CD14-positive monocyte (primary cell): Measurements from ENCODE around the gene SEMA3D. TPM values are rescaled to one million over a fixed set of nuclear protein-coding genes. Genes with fewer than 3 reads are reported as not detected.

Experiments used
- DNase-seq, 3 donors: peaks; one replicate each; pipeline ENCODE4 v3.0.0-alpha.2; 2011 to 2022
- H2AFZ ChIP-seq: 2 replicates; pipeline ENCODE4 v1.6.0; 2012; ENCODE audit warnings: mild to moderate bottlenecking, low read depth, low read length, inconsistent platforms; ENCODE audit not compliant: insufficient read depth, poor library complexity, severe bottlenecking
- H3K27ac ChIP-seq, 2 donors: 1 replicate in 1 of 2; 2 replicates in 1 of 2; pipeline ENCODE4 v1.5.1; 2012 to 2013; ENCODE audit warnings: low read length in 2 of 2, control low read depth in 1 of 2, inconsistent platforms in 1 of 2, low read depth in 1 of 2, mild to moderate bottlenecking in 1 of 2
- H3K27me3 ChIP-seq, 2 donors: one replicate each; pipeline versions ENCODE4 v1.6.0 to v1.6.1; 2011 to 2013; ENCODE audit warnings: low read length in 2 of 2; ENCODE audit not compliant: control insufficient read depth in 2 of 2, insufficient read depth in 2 of 2
- H3K36me3 ChIP-seq, 2 donors: replicated peaks in 1 of 2; 1 replicate in 1 of 2; 2 replicates in 1 of 2; pipeline versions ENCODE4 v1.5.1 to v1.6.1; 2012 to 2013; ENCODE audit warnings: low read length in 2 of 2, control low read depth in 1 of 2, inconsistent platforms in 1 of 2, mild to moderate bottlenecking in 1 of 2; ENCODE audit not compliant: insufficient read depth in 2 of 2, control insufficient read depth in 1 of 2
- H3K4me1 ChIP-seq, 2 donors: 1 replicate in 1 of 2; 2 replicates in 1 of 2; pipeline versions ENCODE4 v1.5.1 to v1.6.1; 2012 to 2013; ENCODE audit warnings: low read length in 2 of 2, control low read depth in 1 of 2, inconsistent platforms in 1 of 2, mild to moderate bottlenecking in 1 of 2, moderate library complexity in 1 of 2; ENCODE audit not compliant: insufficient read depth in 2 of 2, control insufficient read depth in 1 of 2
- H3K4me2 ChIP-seq: replicated peaks from 2 replicates; pipeline ENCODE3; 2012; ENCODE audit warnings: low read length, moderate library complexity, mild to moderate bottlenecking; ENCODE audit not compliant: poor library complexity, severe bottlenecking; ENCODE audit errors: extremely low read depth
- H3K4me3 ChIP-seq, 3 experiments: fragments of 200-600 bp in 1 of 3; sonication (generic) in 1 of 3; replicated peaks in 1 of 3; 1 replicate in 2 of 3; 2 replicates in 1 of 3; pipeline ENCODE4 v1.5.1; 2011 to 2013; ENCODE audit warnings: low read length in 3 of 3, mild to moderate bottlenecking in 3 of 3, control low read depth in 2 of 3, low read depth in 2 of 3, inconsistent platforms in 1 of 3, moderate library complexity in 1 of 3
- H3K79me2 ChIP-seq: 2 replicates; pipeline ENCODE4 v1.6.0; 2012; ENCODE audit warnings: mild to moderate bottlenecking, control low read depth, inconsistent platforms, low read length, moderate library complexity; ENCODE audit not compliant: insufficient read depth
- H3K9ac ChIP-seq: 2 replicates; pipeline ENCODE4 v1.6.0; 2017; ENCODE audit warnings: low read length, mild to moderate bottlenecking; ENCODE audit not compliant: insufficient read depth, poor library complexity, severe bottlenecking
- H3K9me3 ChIP-seq, 2 donors: replicated peaks in 1 of 2; 1 replicate in 1 of 2; 2 replicates in 1 of 2; pipeline versions ENCODE4 v1.5.1 to v1.6.1; 2012 to 2013; ENCODE audit warnings: low read length in 2 of 2, control low read depth in 1 of 2; ENCODE audit not compliant: control insufficient read depth in 1 of 2, insufficient read depth in 1 of 2
- H4K20me1 ChIP-seq: 2 replicates; pipeline ENCODE4 v1.6.0; 2012; ENCODE audit warnings: mild to moderate bottlenecking, low read length, control low read depth, moderate library complexity; ENCODE audit not compliant: insufficient read depth
- H3K27ac Mint-ChIP-seq, 7 donors: one replicate each; pipeline ENCODE4 v1.8.0; 2020; ENCODE audit warnings: mild to moderate bottlenecking in 7 of 7, mixed read lengths in 7 of 7, moderate library complexity in 6 of 7, inconsistent platforms in 2 of 7
- H3K27me3 Mint-ChIP-seq, 3 donors: one replicate each; pipeline ENCODE4 v1.8.0; 2021 to 2022; ENCODE audit warnings: low read depth in 3 of 3, mild to moderate bottlenecking in 3 of 3, mixed read lengths in 3 of 3, moderate library complexity in 3 of 3, inconsistent platforms in 1 of 3
- H3K36me3 Mint-ChIP-seq, 2 donors: one replicate each; pipeline ENCODE4 v1.8.0; 2020; ENCODE audit warnings: mixed read lengths in 2 of 2, inconsistent platforms in 1 of 2, mild to moderate bottlenecking in 1 of 2
- H3K4me1 Mint-ChIP-seq: one replicate; pipeline ENCODE4 v1.8.0; 2020; ENCODE audit warnings: mild to moderate bottlenecking, mixed read lengths
- H3K4me3 Mint-ChIP-seq, 2 donors: one replicate each; pipeline ENCODE4 v1.8.0; 2020; ENCODE audit warnings: mild to moderate bottlenecking in 2 of 2, mixed read lengths in 2 of 2, moderate library complexity in 1 of 2
- H3K9me3 Mint-ChIP-seq, 7 donors: one replicate each; pipeline ENCODE4 v1.8.0; 2020 to 2022; ENCODE audit warnings: mixed read lengths in 7 of 7, mild to moderate bottlenecking in 6 of 7, moderate library complexity in 6 of 7, inconsistent platforms in 2 of 7
- CTCF ChIP-seq: fragments of 200-600 bp; IDR thresholded peaks from one replicate; pipeline ENCODE4 v1.8.0; 2022; ENCODE audit warnings: antibody characterized with exemption, mild to moderate bottlenecking
- WGBS: methylation state at CpG from one replicate; pipeline ENCODE4 v1.1.5; 2013; ENCODE audit warnings: missing lambda C conversion rate; ENCODE audit not compliant: insufficient coverage; 5-methylcytosine and 5-hydroxymethylcytosine counted together
- intact Hi-C, 2 donors: fragments of 100-400 bp; cut with micrococcal nuclease; formaldehyde crosslinking; loops; one replicate each; pipeline versions ENCODE4 v1.15.0 to v1.15.1; 2023
- polyA plus RNA-seq, 3 donors: library from polyadenylated mRNA; depleted of rRNA in 1 of 3; unstranded in 2 of 3; stranded (reverse) in 1 of 3; fragments of 300-500 nt in 2 of 3; fragments of >200 nt in 1 of 3; fragmentation: Illumina TruSeq in 2 of 3; gene quantifications; 1 replicate in 2 of 3; 2 replicates in 1 of 3; pipeline ENCODE4 v1.2.3, GENCODE V29; 2012 to 2021

SEMA3D gene
- polyA plus RNA-seq, 3 donors, result not detected

- H3K4me3 Mint-ChIP-seq, result no peak overlapping the region
Observed at GRCh38 chr7:85229544-85229943, 42.7 kb upstream of the SEMA3D start.

GRCh38 chr7:85226361-85227085 is 39.7 kb upstream of the SEMA3D start:
- Histone ChIP-seq H3K4me3 (no peak overlapping the region), H3K79me2 (no peaks in the 10 kb centered on the region), H3K27ac (no peak overlapping the region), H3K9ac (no peak overlapping the region), H3K27me3 (no peaks in the 10 kb centered on the region), H3K4me1 (no peaks in the 10 kb centered on the region), H3K9me3 (no peaks in the 10 kb centered on the region), H2AFZ (no peak overlapping the region), H3K36me3 (no peaks in the 10 kb centered on the region), H3K4me2 (no peak overlapping the region), H4K20me1 (no peaks in the 10 kb centered on the region)
- Mint-ChIP-seq H3K27me3 (peaks cover 0 to 2% (median 0%) of the 10 kb centered on the region in 3 donors), H3K4me3 (no peak overlapping the region), H3K9me3 (peaks cover 0 to 4% (median 1%) of the 10 kb centered on the region in 7 donors), H3K4me1 (no peaks in the 10 kb centered on the region), H3K36me3 (no peaks in the 10 kb centered on the region), H3K27ac (no peak overlapping the region)
- no CpG with 5 or more reads among the region's 3 CpGs for WGBS
- no peak for TF ChIP-seq CTCF
- intact Hi-C loops, result no loop called here
- DNase-seq, result no peak

More at GRCh38 chr7:85229544-85229943, 42.7 kb upstream of the SEMA3D start:
- H2AFZ ChIP-seq, result no peak overlapping the region
- peaks cover 0 to 4% (median 2%) of the 10 kb centered on the region in 7 donors for H3K9me3 Mint-ChIP-seq
- H3K4me2 ChIP-seq, result no peak overlapping the region
- H3K4me3 ChIP-seq, result no peak overlapping the region
- no peak overlapping the region for H3K27ac ChIP-seq
- H3K27ac Mint-ChIP-seq, result no peak overlapping the region
- intact Hi-C loops, result no loop called here
- H3K4me1 ChIP-seq, result no peaks in the 10 kb centered on the region
- TF ChIP-seq CTCF, result no peak
- H3K36me3 ChIP-seq, result no peaks in the 10 kb centered on the region
- H3K4me1 Mint-ChIP-seq, result no peaks in the 10 kb centered on the region
- H3K27me3 ChIP-seq, result no peaks in the 10 kb centered on the region
- H3K27me3 Mint-ChIP-seq, result peaks cover 0 to 2% (median 0%) of the 10 kb centered on the region in 3 donors
- no peak overlapping the region for H3K9ac ChIP-seq
- no peaks in the 10 kb centered on the region for H3K36me3 Mint-ChIP-seq
- no peaks in the 10 kb centered on the region for H3K79me2 ChIP-seq
- H3K9me3 ChIP-seq, result no peaks in the 10 kb centered on the region
- H4K20me1 ChIP-seq, result no peaks in the 10 kb centered on the region
- no peak for DNase-seq
